IPS-15b (cell line): ENCODE data around the gene THOC6.
"Not testable (repeated sequence)": the region's sequence is repeated elsewhere in the genome, so short reads cannot be mapped to it uniquely, and the experiment has no call there.

Source experiments
- H3K27me3 ChIP-seq: one replicate; pipeline ENCODE4 v1.6.1; 2013; ENCODE audit warnings: low read length; ENCODE audit not compliant: control insufficient read depth, insufficient read depth
- H3K36me3 ChIP-seq: one replicate; pipeline ENCODE4 v1.6.1; 2013; ENCODE audit warnings: low read length; ENCODE audit not compliant: control insufficient read depth, insufficient read depth
- H3K4me1 ChIP-seq: one replicate; pipeline ENCODE4 v1.6.1; 2013; ENCODE audit warnings: mild to moderate bottlenecking, low read length; ENCODE audit not compliant: control insufficient read depth, insufficient read depth
- H3K4me3 ChIP-seq: one replicate; pipeline ENCODE4 v1.5.1; 2013; ENCODE audit warnings: low read depth, low read length
- H3K9ac ChIP-seq: one replicate; pipeline ENCODE4 v1.6.1; 2013; ENCODE audit warnings: low read depth, mild to moderate bottlenecking, low read length
- H3K9me3 ChIP-seq: one replicate; pipeline ENCODE4 v1.6.1; 2013; ENCODE audit warnings: mild to moderate bottlenecking, low read length; ENCODE audit not compliant: control insufficient read depth, insufficient read depth

Gene THOC6

GRCh38 chr16:3055734-3056115 lies 31.9 kb downstream of the THOC6 start:
- H3K36me3 ChIP-seq, H3K4me1 ChIP-seq, H3K4me3 ChIP-seq, H3K9ac ChIP-seq, H3K9me3 ChIP-seq: not testable (repeated sequence)
- peaks cover 12% of the 10 kb centered on the region for H3K27me3 ChIP-seq

DNA sequence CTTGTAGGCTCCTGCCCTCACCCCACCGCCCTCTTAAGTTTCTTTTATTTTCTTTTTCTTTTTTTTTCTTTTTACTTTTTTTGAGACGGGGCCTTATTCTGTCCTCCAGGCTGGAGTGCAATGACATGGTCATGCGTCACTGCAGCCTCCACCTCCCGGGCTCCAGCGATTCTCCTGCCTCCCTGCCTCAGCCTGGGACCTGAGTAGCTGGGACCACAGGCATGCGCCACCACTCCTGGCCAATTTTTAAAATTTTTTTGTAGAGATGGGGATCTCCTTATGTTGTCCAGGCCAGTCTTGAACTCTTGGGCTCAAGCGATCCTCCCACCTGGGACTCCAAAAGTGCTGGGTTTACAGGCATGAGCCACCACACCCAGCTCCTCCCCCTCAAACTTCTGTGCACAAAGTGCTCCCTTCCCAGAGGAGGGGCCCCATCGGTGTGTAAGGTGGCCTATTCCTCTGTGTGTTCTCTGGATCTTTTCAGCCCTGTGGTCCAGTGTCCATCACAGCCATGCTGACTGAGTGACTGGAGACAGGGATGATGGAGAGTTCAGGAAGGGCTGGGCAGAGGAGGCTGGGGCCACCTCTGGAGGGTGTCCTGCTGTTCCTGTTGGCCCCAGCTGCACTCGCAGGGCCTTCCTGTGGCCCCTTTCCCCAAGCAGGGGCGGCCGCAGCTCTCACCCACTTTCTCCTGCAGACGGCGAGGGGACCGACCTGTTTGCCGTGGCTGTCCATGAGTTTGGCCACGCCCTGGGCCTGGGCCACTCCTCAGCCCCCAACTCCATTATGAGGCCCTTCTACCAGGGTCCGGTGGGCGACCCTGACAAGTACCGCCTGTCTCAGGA lies 32.7 kb downstream of the THOC6 start:
- no peak overlapping the region for H3K9ac ChIP-seq
- no peaks in the 10 kb centered on the region for H3K4me1 ChIP-seq

GRCh38 chr16:3057181-3058138 lies 33.6 kb downstream of the THOC6 start:
- no peaks in the 10 kb centered on the region for H3K9me3 ChIP-seq
- no peak overlapping the region for H3K9ac ChIP-seq
- peaks cover 12% of the 10 kb centered on the region for H3K27me3 ChIP-seq
- H3K4me1 ChIP-seq, result no peaks in the 10 kb centered on the region
- no peaks in the 10 kb centered on the region for H3K36me3 ChIP-seq
- peak overlapping the region; percentile 58 for H3K4me3 ChIP-seq

More for the DNA sequence above, 32.7 kb downstream of the THOC6 start:
- Histone ChIP-seq H3K9me3 (no peaks in the 10 kb centered on the region), H3K36me3 (no peaks in the 10 kb centered on the region), H3K27me3 (peaks cover 12% of the 10 kb centered on the region), H3K4me3 (no peak overlapping the region)

GRCh38 chr16:3058139-3059030 lies 34.5 kb downstream of the THOC6 start:
- no peaks in the 10 kb centered on the region for H3K36me3 ChIP-seq
- no peaks in the 10 kb centered on the region for H3K9me3 ChIP-seq
- H3K4me1 ChIP-seq, result no peaks in the 10 kb centered on the region
- peaks cover 12% of the 10 kb centered on the region for H3K27me3 ChIP-seq
- H3K9ac ChIP-seq, result no peak overlapping the region
- H3K4me3 ChIP-seq, result peak overlapping the region; percentile 58

DNA sequence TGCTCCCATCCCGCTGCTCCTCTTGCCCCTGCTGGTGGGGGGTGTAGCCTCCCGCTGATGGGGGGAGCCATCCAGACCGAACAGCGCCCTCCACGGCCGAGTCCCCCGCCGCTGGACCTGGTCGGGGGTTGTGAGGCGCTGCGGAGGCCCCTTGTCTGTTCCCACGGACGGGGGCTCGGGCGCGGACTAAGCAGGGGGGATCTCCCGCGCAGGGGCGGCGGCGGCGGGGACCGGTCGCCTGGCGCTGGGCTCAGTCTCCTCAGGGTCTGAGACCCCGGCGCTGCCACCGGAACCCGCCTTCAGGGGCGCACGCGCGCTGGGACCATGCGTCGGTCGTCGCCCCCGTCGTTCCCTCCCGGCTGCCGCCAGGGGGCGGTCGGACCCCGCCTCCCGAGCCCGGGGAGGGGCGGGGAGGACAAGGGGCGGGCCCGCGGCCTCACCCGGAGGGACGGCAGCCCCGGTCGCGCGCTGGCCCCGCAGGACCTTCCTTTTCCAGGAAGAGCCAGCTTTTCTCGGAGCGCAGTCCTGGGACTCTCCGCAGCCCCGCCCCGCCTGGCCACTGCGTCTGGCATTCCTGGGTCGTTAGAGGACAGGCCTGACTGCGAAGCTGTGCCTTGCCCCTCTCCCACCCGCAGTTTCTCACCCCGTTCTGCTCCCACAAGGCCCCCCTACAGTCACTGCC lies 35.3 kb downstream of the THOC6 start:
- H3K9me3 ChIP-seq, result no peaks in the 10 kb centered on the region
- H3K9ac ChIP-seq, result peak overlapping the region; percentile 73
- H3K36me3 ChIP-seq, result no peaks in the 10 kb centered on the region
- H3K4me1 ChIP-seq, result no peaks in the 10 kb centered on the region
- peaks cover 12% of the 10 kb centered on the region for H3K27me3 ChIP-seq
- H3K4me3 ChIP-seq, result peak overlapping the region; percentile 58

GRCh38 chr16:3059723-3060242 lies 35.9 kb downstream of the THOC6 start:
- Histone ChIP-seq H3K36me3 (no peaks in the 10 kb centered on the region), H3K9ac (peak overlapping the region; percentile 73)

GRCh38 chr16:3060339-3061127 lies 36.7 kb downstream of the THOC6 start:
- Histone ChIP-seq H3K27me3 (peaks cover 12% of the 10 kb centered on the region), H3K9ac (no peak overlapping the region), H3K4me1 (peaks cover 4% of the 10 kb centered on the region), H3K36me3 (no peaks in the 10 kb centered on the region), H3K4me3 (no peak overlapping the region), H3K9me3 (no peaks in the 10 kb centered on the region)

More at GRCh38 chr16:3059723-3060242, 35.9 kb downstream of the THOC6 start:
- no peaks in the 10 kb centered on the region for H3K4me1 ChIP-seq
- H3K27me3 ChIP-seq, result peaks cover 12% of the 10 kb centered on the region
- peak overlapping the region; percentile 58 for H3K4me3 ChIP-seq
- no peaks in the 10 kb centered on the region for H3K9me3 ChIP-seq

DNA sequence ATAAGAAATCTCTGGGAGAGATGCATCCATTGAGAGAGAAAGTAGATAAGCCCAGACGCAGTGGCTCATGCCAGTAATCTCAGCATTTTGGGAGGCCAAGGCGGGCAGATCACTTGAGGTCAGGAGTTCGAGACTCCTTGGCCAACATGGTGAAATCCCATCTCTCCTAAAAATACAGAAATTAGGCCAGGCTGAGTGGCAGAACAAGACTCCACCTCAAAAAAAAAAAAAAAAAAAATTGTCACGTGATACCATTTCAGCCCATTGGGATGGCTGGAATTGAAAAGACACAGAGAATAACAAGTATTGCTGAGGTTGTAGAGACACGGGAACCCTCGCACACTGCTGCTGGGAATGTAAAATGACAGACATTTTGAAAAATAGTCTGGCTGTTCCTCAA lies 38.7 kb downstream of the THOC6 start:
- Histone ChIP-seq H3K9ac (no peak overlapping the region), H3K36me3 (no peaks in the 10 kb centered on the region), H3K4me3 (no peak overlapping the region), H3K27me3 (peaks cover 9% of the 10 kb centered on the region), H3K9me3 (no peaks in the 10 kb centered on the region), H3K4me1 (peaks cover 5% of the 10 kb centered on the region)

DNA sequence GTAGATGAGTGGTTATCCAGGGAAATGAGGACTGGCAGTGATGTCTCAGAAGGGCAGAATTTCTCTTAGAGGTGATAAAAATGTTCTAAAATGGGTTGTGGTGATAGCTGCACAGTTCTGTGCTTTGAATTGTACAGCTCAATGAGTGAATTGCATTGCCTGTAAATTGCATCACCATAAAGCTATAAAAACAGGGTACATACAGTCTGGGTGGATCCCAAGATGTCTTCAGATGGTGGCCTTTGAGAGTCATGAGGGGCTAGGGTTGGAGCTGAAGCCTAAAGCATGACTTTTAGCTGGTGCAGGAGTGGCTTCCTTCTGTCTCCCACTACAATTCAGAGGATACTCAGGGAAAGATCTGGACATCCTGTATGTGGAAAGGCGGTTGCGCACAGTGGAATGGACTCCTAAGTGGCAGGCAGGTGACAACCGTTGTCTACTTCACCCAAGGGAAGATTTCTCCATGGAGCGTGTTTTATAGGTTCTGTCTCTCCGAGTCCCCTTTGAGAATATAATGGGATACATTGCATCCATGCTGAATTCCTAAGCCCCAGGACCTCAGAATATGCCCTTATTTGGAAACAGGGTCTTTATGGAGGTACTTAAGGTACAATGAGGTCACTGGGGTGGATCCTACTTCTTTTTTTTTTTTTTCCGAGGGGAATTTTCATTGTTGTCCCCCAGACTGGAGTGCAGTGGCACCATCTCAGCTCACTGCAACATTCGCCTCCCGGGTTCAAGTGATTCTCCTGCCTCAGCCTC lies 40.0 kb downstream of the THOC6 start:
- H3K4me1 ChIP-seq, result peaks cover 5% of the 10 kb centered on the region
- H3K36me3 ChIP-seq, result no peaks in the 10 kb centered on the region
- H3K9ac ChIP-seq, result no peak overlapping the region
- peak overlapping the region; percentile 4 for H3K4me3 ChIP-seq
- H3K9me3 ChIP-seq, result no peaks in the 10 kb centered on the region
- H3K27me3 ChIP-seq, result peaks cover 5% of the 10 kb centered on the region
